Neuronal stem cell (in vitro differentiated cells): ENCODE measurements around the gene JPH2.

Experiments
- DNase-seq: peaks from one replicate; pipeline ENCODE4 v3.0.0-alpha.2; 2013; ENCODE audit warnings: low spot score
- H2AFZ ChIP-seq: one replicate; pipeline ENCODE4 v1.6.1; 2013; ENCODE audit warnings: mild to moderate bottlenecking, low read length, inconsistent platforms
- H2AK5ac ChIP-seq: 2 replicates; pipeline ENCODE4 v1.6.1; 2013; ENCODE audit warnings: low read depth, mild to moderate bottlenecking, inconsistent platforms, low read length, moderate library complexity, mixed read lengths
- H2BK120ac ChIP-seq: 2 replicates; pipeline ENCODE4 v1.6.1; 2013; ENCODE audit warnings: low read depth, mild to moderate bottlenecking, inconsistent platforms, low read length, moderate library complexity, mixed read lengths
- H2BK12ac ChIP-seq: one replicate; pipeline ENCODE4 v1.6.1; 2013; ENCODE audit warnings: low read length, inconsistent platforms
- H2BK15ac ChIP-seq: 2 replicates; pipeline ENCODE4 v1.6.1; 2013; ENCODE audit warnings: mild to moderate bottlenecking, low read length, inconsistent platforms, mixed read lengths
- H2BK5ac ChIP-seq: one replicate; pipeline ENCODE4 v1.6.1; 2013; ENCODE audit warnings: inconsistent platforms, mild to moderate bottlenecking, low read length, moderate library complexity
- H3K14ac ChIP-seq: one replicate; pipeline ENCODE4 v1.6.1; 2013; ENCODE audit warnings: low read length, inconsistent platforms
- H3K18ac ChIP-seq: 2 replicates; pipeline ENCODE4 v1.6.1; 2013; ENCODE audit warnings: low read length, inconsistent platforms
- H3K23ac ChIP-seq: 2 replicates; pipeline ENCODE4 v1.6.1; 2013; ENCODE audit warnings: low read depth, mild to moderate bottlenecking, mixed read lengths, low read length, inconsistent platforms; ENCODE audit not compliant: poor library complexity
- H3K27ac ChIP-seq: replicated peaks from 3 replicates; pipeline ENCODE4 v1.5.1; 2013; ENCODE audit warnings: low read length, inconsistent platforms
- H3K27me3 ChIP-seq, 3 experiments: 2 replicates each; pipeline ENCODE4 v1.6.1; 2013; ENCODE audit warnings: low read length in 3 of 3, mild to moderate bottlenecking in 2 of 3, inconsistent platforms in 1 of 3, low read depth in 1 of 3, mixed read lengths in 1 of 3, moderate library complexity in 1 of 3; ENCODE audit not compliant: control insufficient read depth in 3 of 3, insufficient read depth in 3 of 3
- H3K36me3 ChIP-seq, 2 donors: replicated peaks in 1 of 2; 2 replicates each; pipeline ENCODE4 v1.6.1; 2013; ENCODE audit warnings: low read length in 2 of 2; ENCODE audit not compliant: control insufficient read depth in 2 of 2, insufficient read depth in 2 of 2
- H3K4ac ChIP-seq: 2 replicates; pipeline ENCODE4 v1.6.1; 2013; ENCODE audit warnings: inconsistent platforms, mild to moderate bottlenecking, low read length, moderate library complexity
- H3K4me1 ChIP-seq, 2 donors: 1 replicate in 1 of 2; 2 replicates in 1 of 2; pipeline ENCODE4 v1.6.1; 2013; ENCODE audit warnings: low read length in 2 of 2, low read depth in 1 of 2; ENCODE audit not compliant: control insufficient read depth in 2 of 2, insufficient read depth in 1 of 2
- H3K4me2 ChIP-seq: one replicate; pipeline ENCODE4 v1.6.1; 2013; ENCODE audit warnings: mild to moderate bottlenecking, low read length, inconsistent platforms; ENCODE audit not compliant: insufficient read depth, poor library complexity, severe bottlenecking
- H3K4me3 ChIP-seq, 2 donors: 2 replicates each; pipeline ENCODE4 v1.5.1; 2013; ENCODE audit warnings: low read length in 2 of 2, mild to moderate bottlenecking in 2 of 2, inconsistent platforms in 1 of 2, moderate library complexity in 1 of 2
- H3K79me1 ChIP-seq: one replicate; pipeline ENCODE4 v1.6.1; 2013; ENCODE audit warnings: low read depth, mild to moderate bottlenecking, inconsistent platforms, low read length, moderate library complexity
- H3K9ac ChIP-seq: one replicate; pipeline ENCODE4 v1.6.1; 2013; ENCODE audit warnings: mild to moderate bottlenecking, low read depth, low read length, inconsistent platforms; ENCODE audit not compliant: poor library complexity
- H3K9me3 ChIP-seq, 2 donors: replicated peaks in 1 of 2; 2 replicates each; pipeline versions ENCODE3 to v1.6.1; 2013; ENCODE audit warnings: low read length in 2 of 2, mild to moderate bottlenecking in 2 of 2, inconsistent platforms in 1 of 2, low read depth in 1 of 2, mixed read lengths in 1 of 2, moderate library complexity in 1 of 2; ENCODE audit not compliant: control insufficient read depth in 2 of 2, insufficient read depth in 1 of 2
- H4K8ac ChIP-seq: one replicate; pipeline ENCODE4 v1.6.1; 2013; ENCODE audit warnings: low read depth, mild to moderate bottlenecking, inconsistent platforms, low read length, moderate library complexity
- H4K91ac ChIP-seq: one replicate; pipeline ENCODE4 v1.6.1; 2013; ENCODE audit warnings: low read length, low read depth, mild to moderate bottlenecking, inconsistent platforms; ENCODE audit not compliant: poor library complexity
- WGBS, 2 donors: extraction: QIAGEN DNeasy Blood & Tissue Kit; methylation state at CpG; one replicate each; pipeline ENCODE4 v1.1.7; 2013; ENCODE audit warnings: missing lambda C conversion rate in 2 of 2, mixed read lengths in 1 of 2; ENCODE audit not compliant: insufficient read length in 2 of 2, insufficient replicate concordance in 1 of 2; ENCODE audit errors: extremely low coverage in 2 of 2; 5-methylcytosine and 5-hydroxymethylcytosine counted together

JPH2 gene

DNA sequence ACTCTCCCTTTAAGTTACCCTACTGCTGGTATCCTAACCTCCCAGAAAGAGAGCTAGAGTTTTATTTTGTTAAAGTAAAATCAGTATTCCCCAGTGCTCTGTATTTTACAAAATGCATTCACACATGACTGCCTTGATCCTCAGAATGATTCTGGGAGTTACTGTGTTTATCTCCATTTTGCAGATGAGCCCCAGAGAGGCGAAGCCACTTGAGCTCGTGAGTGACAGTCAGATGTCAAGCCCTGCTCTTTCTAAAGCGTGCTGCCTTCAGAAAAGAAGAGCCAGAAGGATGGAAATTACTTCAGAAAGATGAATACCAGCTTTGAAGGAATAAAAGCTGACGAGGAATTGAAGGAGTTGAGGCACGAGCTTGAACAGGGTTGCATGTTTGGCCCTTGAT is 37.6 kb upstream of the JPH2 start:
- Histone ChIP-seq H2BK15ac (no peak overlapping the region), H3K23ac (no peak overlapping the region), H3K36me3 (no peaks in the 10 kb centered on the region), H3K27ac (no peak overlapping the region), H2AK5ac (no peak overlapping the region), H2AFZ (no peak overlapping the region), H4K8ac (no peak overlapping the region), H3K18ac (no peak overlapping the region), H2BK5ac (no peak overlapping the region), H3K4ac (no peak overlapping the region), H3K79me1 (no peaks in the 10 kb centered on the region), H3K4me2 (no peak overlapping the region), H3K14ac (no peak overlapping the region), H3K27me3 (no peaks in the 10 kb centered on the region), H3K4me3 (no peak overlapping the region), H3K9ac (no peak overlapping the region), H4K91ac (no peak overlapping the region), H3K9me3 (no peaks in the 10 kb centered on the region), H3K4me1 (peaks cover 0 to 3% of the 10 kb centered on the region in 2 donors), H2BK120ac (no peak overlapping the region), H2BK12ac (no peak overlapping the region)
- no CpG with 5 or more reads among the region's 5 CpGs for WGBS, 2 donors
- no peak for DNase-seq

DNA sequence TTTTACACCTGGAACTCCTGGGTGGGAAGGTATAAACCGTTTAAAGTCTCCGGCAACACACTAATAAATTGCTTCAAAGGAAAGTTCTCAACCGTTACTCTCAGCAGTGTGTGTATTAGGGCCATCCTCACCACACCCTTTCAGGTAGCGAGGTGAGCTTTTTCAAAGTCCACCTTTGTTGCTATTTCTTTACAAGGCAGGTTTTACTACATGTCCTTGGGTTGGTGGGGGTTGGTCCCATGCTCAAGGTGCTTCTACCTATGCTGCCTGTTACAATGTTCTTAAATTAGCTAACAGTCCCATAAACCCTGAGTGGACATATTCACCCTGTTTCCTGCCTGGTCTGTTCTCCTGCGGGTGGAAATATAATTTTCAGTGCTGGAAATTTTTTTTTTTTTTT is 36.7 kb upstream of the JPH2 start:
- H3K4ac ChIP-seq: no peak overlapping the region
- H3K4me1 ChIP-seq: peaks cover 0 to 11% of the 10 kb centered on the region in 2 donors
- WGBS, 2 donors: no CpG with 5 or more reads among the region's 5 CpGs
- no peak overlapping the region for H2BK120ac ChIP-seq
- H3K23ac ChIP-seq: no peak overlapping the region
- no peak overlapping the region for H2BK5ac ChIP-seq
- no peak overlapping the region for H2BK12ac ChIP-seq
- no peak overlapping the region for H3K27ac ChIP-seq
- no peak overlapping the region for H3K4me2 ChIP-seq
- no peak overlapping the region for H4K8ac ChIP-seq
- no peak overlapping the region for H3K4me3 ChIP-seq
- no peak overlapping the region for H3K18ac ChIP-seq
- H3K36me3 ChIP-seq: no peaks in the 10 kb centered on the region
- no peaks in the 10 kb centered on the region for H3K79me1 ChIP-seq
- no peak overlapping the region for H2BK15ac ChIP-seq
- H3K9me3 ChIP-seq: no peaks in the 10 kb centered on the region
- no peak overlapping the region for H3K14ac ChIP-seq
- H3K9ac ChIP-seq: peak overlapping the region; percentile 16
- no peak overlapping the region for H2AFZ ChIP-seq
- no peak overlapping the region for H2AK5ac ChIP-seq
- H3K27me3 ChIP-seq: no peaks in the 10 kb centered on the region
- DNase-seq: no peak
- no peak overlapping the region for H4K91ac ChIP-seq

DNA sequence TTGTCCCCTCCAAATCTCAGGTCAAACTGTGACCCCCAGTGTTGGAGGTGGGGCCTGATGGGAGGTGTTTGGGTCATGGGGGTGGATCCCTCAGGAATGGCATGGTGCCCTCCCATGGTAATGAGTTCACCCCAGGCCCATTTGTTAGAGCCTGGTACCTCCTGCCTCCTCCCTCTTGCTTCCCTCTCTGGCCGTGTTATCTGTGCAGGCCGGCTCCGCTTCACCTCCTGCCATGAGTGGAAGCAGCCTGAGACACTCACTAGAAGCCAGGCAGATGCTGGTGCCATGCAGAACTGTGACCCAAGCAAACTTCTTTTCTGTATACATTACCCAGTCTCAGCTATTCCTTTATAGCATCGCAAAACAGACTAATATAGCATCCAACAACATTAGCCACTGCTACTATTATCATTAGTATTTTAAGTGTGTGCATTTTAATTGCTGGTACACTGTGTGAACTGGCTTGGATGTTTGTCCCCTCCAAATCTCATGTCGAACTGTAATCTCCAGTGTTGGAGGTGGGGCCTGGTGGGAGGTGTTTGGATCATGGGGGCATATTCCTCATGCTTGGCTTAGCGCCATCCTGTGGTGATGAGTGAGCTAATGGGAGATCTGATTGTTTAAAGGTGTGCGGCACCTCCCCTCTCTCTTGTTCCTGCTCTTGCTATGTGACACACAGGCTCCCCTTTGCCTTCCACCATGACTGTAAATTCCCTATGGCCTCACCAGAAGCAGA is 35.8 kb upstream of the JPH2 start:
- Histone ChIP-seq H3K27ac (no peak overlapping the region), H2AK5ac (no peak overlapping the region), H3K14ac (no peak overlapping the region), H3K18ac (no peak overlapping the region), H3K9me3 (no peaks in the 10 kb centered on the region), H2AFZ (no peak overlapping the region), H3K27me3 (no peaks in the 10 kb centered on the region), H3K9ac (no peak overlapping the region), H3K4me2 (no peak overlapping the region), H3K79me1 (no peaks in the 10 kb centered on the region), H4K91ac (no peak overlapping the region), H3K4ac (no peak overlapping the region), H2BK120ac (no peak overlapping the region), H2BK15ac (no peak overlapping the region), H3K4me3 (no peak overlapping the region), H3K36me3 (no peaks in the 10 kb centered on the region), H3K23ac (no peak overlapping the region), H2BK5ac (no peak overlapping the region), H3K4me1 (peaks cover 0 to 11% of the 10 kb centered on the region in 2 donors), H2BK12ac (no peak overlapping the region), H4K8ac (no peak overlapping the region)
- no CpG with 5 or more reads among the region's 7 CpGs for WGBS, 2 donors
- DNase-seq: no peak

DNA sequence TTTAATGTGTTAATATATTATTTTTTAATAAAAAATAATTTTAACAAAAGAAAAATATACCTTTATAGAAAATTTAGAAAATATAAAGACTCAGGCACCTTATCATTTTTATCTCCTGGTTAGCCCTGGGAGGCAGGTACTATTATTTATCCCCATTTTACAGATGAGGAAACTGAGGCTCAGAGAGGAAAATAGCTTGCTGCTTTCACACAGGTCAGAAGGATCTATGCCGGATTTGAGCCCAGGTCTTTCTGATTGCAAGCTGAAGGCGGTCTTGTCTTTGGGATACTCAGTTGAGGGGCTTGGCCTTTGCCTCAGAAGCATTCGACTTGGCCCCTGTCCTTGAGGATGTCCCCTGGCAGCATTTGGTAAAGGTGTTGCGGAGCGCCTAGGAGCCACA is 35.0 kb upstream of the JPH2 start:
- no peak overlapping the region for H4K91ac ChIP-seq
- H3K79me1 ChIP-seq: no peaks in the 10 kb centered on the region
- H3K4me3 ChIP-seq: no peak overlapping the region
- no peak overlapping the region for H3K23ac ChIP-seq
- WGBS, 2 donors: no CpG with 5 or more reads among the region's 5 CpGs
- no peak overlapping the region for H3K4me2 ChIP-seq
- H3K27ac ChIP-seq: no peak overlapping the region
- DNase-seq: no peak
- peaks cover 0 to 11% of the 10 kb centered on the region in 2 donors for H3K4me1 ChIP-seq
- no peak overlapping the region for H3K14ac ChIP-seq
- H3K4ac ChIP-seq: no peak overlapping the region
- H3K9ac ChIP-seq: no peak overlapping the region
- H2BK15ac ChIP-seq: no peak overlapping the region
- no peak overlapping the region for H2BK5ac ChIP-seq
- no peaks in the 10 kb centered on the region for H3K36me3 ChIP-seq
- no peak overlapping the region for H2AK5ac ChIP-seq
- no peak overlapping the region for H2BK120ac ChIP-seq
- no peak overlapping the region for H2BK12ac ChIP-seq
- no peaks in the 10 kb centered on the region for H3K9me3 ChIP-seq
- no peak overlapping the region for H3K18ac ChIP-seq
- no peaks in the 10 kb centered on the region for H3K27me3 ChIP-seq
- H4K8ac ChIP-seq: no peak overlapping the region
- H2AFZ ChIP-seq: no peak overlapping the region
